Activated CD4-positive, alpha-beta T cell treated with anti-CD3 and anti-CD28 coated beads, Interleukin-2, amount 50 U/mL, for 1 hour (primary cell): ENCODE data around the gene ESM1.
A peak's percentile ranks its signal among the peaks of the same experiment; 100 is the strongest.

ENCODE experiments used
- DNase-seq: peaks from one replicate; pipeline ENCODE4 v3.0.0-alpha.2; 2020

The ESM1 gene

DNA sequence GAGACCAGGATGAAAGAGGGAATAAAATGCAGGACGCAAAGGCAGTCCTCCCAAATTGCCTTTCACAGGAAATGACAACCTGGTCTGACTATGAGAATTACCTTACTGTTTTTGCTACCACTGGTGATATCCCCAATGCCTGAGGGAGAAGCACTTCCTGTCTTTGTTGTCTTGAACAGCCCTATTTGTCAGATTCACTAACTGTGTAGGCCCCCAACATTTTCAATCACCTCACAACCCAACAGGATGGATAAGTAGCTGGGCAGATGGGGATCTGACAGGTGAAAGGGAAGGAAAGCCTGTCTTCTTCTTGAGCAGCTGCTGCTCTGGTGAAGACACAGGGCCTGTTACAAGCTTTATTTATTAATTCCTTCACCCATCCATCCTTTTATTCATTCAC lies 9.7 kb downstream of the ESM1 start:
- DNase-seq: no peak

DNA sequence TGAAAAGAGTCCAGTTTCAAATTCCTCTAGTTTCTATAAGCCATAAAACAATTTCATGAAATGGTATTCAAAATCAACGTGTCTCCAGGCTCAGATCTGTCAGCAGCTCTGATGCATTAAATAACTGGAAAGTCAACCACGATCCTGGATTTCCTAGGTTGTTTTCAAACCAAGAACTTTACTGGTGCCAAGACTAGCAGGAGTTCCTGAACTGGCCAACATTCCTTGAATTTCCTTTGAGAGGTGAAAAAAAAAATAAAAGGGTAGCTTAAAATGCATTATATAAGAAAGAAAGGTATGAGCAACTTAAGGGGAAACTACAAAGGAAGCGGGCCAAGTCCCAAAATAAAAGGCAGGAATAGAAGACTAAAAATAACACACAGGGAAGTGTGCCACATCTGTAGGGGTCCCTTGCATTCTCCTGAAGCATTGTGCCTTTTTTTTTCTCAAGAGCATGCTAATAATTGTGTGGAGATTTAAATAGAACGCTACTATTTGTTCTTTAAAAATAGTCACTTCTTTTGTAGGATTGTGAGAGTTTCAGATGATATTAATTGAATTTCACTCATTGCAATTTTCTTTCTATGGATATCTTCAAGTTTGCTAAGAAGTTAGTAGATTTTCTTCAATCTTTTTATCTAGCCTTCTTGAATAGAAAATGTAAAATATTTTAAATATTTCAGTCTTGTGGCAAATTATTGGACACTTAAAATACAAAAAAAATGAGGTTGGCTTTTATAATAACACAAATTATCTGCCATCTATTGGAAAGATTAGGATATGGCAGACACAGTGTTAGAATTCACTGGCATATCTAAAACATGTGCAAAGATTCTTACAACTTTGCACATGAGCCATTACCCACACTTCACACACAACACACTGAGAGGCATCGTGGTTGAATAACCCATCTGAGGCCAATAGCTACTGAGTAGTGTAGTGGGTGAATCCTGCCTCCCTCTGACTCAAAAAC lies 15.3 kb downstream of the ESM1 start:
- DNase-seq: no peak

DNA sequence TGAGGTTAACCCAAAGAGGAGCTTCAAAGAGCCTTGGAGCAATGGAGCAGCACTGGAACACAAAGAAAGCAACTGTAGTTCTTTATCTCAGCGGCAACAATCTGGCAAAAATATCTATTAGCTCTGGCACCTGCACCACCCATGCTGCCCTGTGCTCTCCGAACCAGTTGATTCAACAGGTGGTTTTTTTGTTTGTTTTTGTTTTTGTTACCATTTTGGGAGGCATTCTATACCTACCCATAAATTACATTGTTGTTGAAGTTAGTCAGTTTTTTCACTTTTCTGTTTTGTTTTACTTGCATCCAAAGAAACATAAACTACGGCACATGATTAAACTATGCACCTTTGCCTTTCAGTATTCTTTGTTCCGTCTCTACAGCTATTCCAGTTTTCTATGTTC lies 16.2 kb downstream of the ESM1 start:
- DNase-seq: no peak

DNA sequence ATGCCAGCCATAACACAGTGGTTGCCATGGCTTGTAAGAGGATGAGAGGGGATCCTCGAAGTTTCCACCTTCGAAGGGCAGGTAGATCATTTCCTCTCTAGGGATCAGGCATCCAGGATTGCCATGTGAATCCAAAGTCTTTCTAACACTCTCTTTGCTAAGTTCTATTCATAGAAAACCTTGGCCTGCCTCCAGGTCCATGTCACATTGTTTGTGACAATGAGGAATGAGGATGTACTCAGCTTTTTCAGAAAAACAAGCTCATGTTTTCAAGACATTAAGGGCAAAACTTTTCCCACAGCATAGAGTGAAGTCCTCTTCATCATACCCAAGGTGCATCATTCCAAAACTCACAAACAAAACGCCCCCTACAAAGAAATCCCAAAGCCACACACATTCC lies 19.6 kb downstream of the ESM1 start:
- DNase-seq: no peak

DNA sequence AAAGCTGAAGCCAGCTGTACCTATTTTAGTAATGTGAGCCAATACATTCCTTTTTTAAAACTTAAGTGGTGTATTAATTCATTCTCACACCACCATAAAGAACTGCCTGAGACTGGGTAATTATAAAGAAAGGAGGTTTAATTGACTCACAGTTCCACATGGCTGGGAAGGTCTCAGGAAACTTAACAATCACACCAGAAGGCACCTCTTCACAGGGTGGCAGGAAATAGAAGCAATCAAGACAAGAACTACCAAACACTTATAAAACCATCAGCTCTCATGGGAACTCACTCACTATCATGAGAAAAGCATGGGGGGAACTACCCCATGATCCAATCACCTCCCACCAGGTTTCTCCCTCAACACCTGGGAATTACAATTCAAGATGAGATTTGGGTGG lies 21.0 kb downstream of the ESM1 start:
- no peak for DNase-seq

DNA sequence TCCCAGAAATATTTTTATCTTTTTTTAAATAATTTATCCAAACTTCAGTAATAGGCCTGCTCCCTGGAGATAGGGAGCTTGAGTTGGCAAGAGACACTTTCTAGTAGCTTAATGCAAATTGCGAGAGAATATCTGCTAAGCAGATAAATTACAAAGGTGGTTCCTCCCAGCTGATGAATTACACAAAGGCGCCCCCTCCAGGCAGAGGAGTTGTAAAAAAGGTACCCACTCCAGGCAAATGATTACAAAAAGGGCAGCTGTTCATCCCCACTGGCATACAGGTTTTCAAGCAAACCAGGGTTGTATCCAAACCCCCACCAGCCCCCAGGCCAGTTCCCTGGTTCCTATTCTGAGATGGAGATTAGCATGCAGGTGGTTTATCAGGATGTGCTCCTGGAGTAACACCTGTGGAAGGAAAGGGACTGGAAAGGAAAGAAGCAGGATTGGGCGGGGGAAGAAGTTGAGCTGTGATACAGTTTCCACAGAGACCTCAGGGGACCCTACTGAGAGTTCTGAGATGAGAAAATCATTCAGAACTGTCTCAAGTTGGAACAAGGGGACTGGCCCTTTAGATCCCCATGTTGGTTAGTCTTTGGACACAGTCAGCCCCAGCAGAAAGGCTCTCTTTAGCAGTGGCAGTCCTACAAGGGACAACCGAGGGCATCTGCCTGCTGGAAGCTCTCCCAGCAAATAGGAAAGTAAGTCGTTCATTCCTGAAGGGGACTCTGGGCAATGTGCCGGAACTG lies 25.5 kb downstream of the ESM1 start:
- no peak for DNase-seq

DNA sequence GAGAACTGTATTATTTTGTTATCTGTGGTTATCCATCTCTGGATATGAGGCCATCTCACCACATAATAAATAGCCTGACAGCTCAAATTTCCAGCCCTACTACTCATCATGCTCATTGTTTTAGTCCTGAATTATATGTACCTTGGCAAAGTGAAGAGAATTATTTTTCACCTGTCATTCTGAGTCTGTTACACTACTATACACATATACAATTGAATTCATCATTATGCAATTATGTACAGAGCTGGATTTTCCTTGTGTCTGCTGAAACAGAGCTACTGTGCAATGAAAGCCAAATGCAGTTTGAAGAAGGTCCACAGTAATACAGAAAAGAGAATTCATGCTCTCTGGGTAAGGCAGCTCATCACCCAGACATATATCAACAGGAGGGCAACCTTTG lies 28.5 kb downstream of the ESM1 start:
- no peak for DNase-seq

DNA sequence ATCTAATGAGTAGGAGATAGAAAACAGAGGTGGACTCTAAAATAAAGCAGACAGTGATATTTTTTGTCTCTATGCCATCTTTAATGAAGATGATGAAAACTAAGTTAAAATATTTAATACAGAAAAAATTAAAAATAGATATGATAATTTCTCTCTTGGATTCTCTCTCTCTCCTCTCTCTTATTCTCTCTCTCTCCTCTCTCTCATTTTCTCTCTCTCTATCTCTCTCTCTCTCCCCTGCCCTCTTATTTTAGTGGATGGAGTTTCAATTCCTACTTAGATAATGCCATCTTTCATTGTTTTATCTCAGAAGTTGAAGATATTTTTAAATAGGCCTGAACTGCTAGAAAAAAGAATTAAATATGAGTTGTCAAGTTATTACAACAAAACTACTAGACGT lies 38.2 kb downstream of the ESM1 start:
- DNase-seq: no peak

DNA sequence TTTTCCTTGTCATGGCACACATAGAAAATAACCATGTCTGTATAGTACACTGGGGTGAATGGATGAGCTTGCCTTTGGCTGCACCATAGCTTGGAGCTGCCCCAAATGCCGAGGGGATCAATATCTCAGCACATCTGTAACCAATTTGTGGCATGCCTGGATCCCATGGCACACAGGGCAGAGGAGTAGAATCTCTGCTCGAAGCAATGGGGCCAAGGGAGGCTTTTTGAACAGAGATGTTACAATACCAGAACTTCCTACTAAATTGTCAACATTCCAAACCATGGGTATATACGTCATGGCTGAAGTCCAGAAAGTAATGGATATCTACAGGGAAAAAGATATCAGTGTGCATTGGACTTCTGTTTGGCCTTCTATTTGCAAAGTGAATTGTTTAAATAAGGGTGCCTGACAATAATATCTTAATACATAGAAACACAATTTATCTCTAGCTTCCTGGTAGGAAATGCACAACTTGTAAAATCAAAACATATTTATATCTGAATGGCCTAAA lies 39.0 kb downstream of the ESM1 start:
- no peak for DNase-seq

DNA sequence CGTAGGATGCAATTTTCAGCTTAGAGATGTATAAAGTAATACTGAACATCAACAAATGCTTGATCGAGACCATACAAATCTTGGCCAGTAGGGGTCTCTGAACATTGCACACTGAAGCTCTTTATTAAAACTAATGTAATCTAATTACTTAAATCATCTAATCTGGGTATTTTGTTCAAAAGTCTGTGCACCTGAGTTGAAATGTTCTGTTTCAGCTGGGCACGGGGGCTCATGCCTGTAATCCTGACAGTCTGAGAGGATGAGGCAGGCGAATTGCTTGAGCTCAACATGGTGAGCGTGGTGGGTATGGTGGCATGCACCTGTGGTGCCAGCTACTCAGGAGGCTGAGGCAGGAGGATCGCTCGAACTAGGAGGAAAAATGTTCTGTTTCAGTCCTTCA lies 41.0 kb downstream of the ESM1 start:
- DNase-seq: peak; percentile 29

DNA sequence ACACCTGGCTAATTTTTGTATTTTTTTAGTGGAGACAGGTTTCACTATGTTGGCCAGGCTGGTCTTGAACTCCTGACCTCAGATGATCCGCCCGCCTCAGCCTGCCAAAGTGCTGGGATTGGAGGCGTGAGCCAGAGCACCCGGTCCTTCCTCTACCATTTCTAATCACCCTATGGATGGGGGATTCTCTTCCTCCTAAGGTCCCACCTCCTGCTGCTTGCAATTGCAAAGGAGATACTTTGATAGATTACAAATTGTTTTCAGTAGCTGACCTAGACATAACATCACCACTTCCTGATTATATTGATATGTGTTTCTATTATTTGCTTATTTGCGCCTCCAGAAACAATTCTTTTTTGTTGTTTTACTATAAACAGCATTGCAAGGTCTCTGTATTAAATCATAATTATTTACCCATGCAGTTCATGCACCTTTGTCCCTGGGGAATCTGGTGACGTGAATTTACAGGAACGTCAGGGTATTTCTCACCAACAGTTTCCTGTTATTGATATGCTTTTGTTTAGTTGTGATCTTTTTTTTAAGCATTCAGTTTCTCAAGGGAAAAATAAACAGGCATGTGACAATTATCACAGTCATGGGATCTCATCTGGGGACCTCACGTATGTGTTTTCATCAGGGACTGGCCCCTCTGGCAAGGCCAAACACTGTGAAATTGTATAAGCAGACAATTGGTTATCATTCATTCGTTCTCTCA lies 43.2 kb downstream of the ESM1 start:
- no peak for DNase-seq

DNA sequence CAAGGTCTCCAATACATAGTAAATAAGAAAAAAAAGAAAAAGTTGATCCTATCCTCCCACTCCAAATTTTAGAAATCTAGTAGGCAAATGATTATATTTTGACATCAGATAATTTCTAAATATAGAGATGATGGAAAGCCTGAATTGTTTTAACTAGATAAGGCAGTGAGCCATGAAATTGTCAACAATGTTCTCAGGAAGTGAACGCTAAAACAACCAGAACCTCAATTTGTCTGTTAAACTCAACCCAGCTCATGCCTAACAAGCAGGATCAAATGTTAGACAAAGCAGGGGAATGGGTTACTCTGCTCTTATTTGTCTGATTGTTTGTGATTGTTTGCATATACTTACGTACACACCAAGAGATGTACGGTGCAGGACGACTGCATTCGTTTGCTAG lies 49.2 kb downstream of the ESM1 start:
- DNase-seq: no peak

DNA sequence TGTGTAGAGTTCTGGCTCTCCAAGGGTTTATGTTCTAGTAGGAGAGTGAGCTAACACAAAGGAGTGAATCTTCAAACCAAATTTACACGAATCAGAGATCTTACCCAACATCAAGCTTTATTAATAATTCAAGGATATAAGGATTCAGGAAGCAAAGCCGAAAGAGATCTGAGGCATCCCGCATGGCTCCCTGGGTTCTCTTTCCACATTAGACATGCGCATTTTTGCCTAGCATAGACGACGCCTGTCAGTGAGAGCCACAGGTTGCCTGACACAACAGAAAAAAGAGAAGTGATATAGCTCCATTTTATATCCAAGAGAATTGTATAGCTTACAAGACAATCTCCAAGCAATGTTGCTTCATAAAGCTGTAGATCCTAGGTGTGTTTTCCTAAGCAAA lies 52.6 kb downstream of the ESM1 start:
- DNase-seq: no peak

DNA sequence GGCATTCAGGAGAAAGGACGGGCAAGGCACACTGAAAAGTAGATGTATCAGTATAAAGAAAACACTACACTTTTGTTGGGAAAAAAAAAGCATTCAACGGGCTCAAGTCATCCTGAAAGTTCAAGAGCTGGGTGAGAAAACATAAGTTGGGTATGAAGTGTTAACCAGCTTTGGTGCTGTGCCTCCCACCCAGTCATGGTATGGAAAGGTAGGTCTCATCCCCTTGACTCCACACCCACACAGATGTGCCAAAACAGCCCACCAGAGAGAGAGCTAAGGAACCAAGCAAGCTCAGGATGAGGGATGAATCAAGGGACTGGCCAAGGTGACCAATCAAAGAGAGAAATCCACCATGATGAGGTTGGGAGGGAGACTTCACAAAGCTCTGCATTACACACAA lies 54.7 kb downstream of the ESM1 start:
- no peak for DNase-seq
